ENCODE results near the gene KPNA4. TPM values are rescaled to one million over a fixed set of nuclear protein-coding genes. Genes with fewer than 3 reads are reported as not detected.

KPNA4 gene
- total RNA-seq, 1 experiment from 2014 or later: 127 TPM

- Mint-ChIP-seq H3K4me3 (ENCODE audit: unreplicated experiment) (no peak overlapping the region), H3K27ac (ENCODE audit: low read depth, unreplicated experiment) (no peak overlapping the region), H3K4me1 (ENCODE audit: insufficient read depth, unreplicated experiment) (no peaks in the 10 kb centered on the region), H3K9me3 (ENCODE audit: unreplicated experiment) (no peaks in the 10 kb centered on the region), H3K27me3 (ENCODE audit: insufficient read depth, unreplicated experiment) (no peaks in the 10 kb centered on the region), H3K36me3 (ENCODE audit: insufficient read depth, unreplicated experiment) (no peaks in the 10 kb centered on the region)
- ChIA-PET CTCF (no interaction called here), POLR2A (interaction anchor here (1.3 kb wide), 1 partner anchor 30 kb away, joined by 3 read pairs; the partner anchor contains the start of gene TRIM59)
- DNase-seq (ENCODE audit: unreplicated experiment): no peak
- no TSS peak for BruUV-seq (replicated peaks)
- no peak for TF ChIP-seq CTCF (IDR thresholded peaks at IDR 0.05; ENCODE audit: unreplicated experiment)
- intact Hi-C loops (cut with micrococcal nuclease): no loop called here
These were observed 86.0 kb downstream of the KPNA4 start for GRCh38 chr3:160479376-160479775.

- H3K4me3 Mint-ChIP-seq (ENCODE audit: unreplicated experiment): no peak overlapping the region
- DNase-seq (ENCODE audit: unreplicated experiment): no peak
- H3K9me3 Mint-ChIP-seq (ENCODE audit: unreplicated experiment): no peaks in the 10 kb centered on the region
- H3K27me3 Mint-ChIP-seq (ENCODE audit: insufficient read depth, unreplicated experiment): no peaks in the 10 kb centered on the region
- H3K27ac Mint-ChIP-seq (ENCODE audit: low read depth, unreplicated experiment): no peak overlapping the region
- intact Hi-C loops (cut with micrococcal nuclease): no loop called here
- H3K36me3 Mint-ChIP-seq (ENCODE audit: insufficient read depth, unreplicated experiment): no peaks in the 10 kb centered on the region
- CTCF ChIA-PET: no interaction called here
- POLR2A ChIA-PET: interaction anchor here (0.6 kb wide), 1 partner anchor 72 kb away, joined by 3 read pairs; no protein-coding TSS in a partner anchor
- no TSS peak for BruUV-seq (replicated peaks)
- TF ChIP-seq CTCF (IDR thresholded peaks at IDR 0.05; ENCODE audit: unreplicated experiment): no peak
- no peaks in the 10 kb centered on the region for H3K4me1 Mint-ChIP-seq (ENCODE audit: insufficient read depth, unreplicated experiment)
These were observed 87.0 kb downstream of the KPNA4 start for GRCh38 chr3:160478338-160478737.

DNA sequence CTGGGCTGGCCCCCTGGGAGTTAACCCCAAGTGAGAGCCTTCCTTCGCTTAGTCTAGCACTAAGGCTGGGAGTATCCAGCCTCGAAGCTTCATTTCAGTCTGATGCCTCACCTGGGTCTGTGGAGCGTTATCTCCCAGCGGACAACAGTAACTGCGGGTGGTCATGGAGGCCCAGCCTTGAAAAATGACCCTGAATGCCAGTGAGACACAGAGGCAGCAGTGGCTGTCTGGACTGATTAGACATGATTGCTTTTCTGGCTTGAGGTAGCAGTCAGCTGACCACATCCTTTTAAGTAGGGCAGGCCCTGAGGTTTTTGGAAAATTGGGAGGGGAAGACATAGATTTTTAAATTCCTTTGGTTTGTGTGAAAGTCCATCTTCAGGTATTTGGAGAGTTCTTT, 87.6 kb downstream of the KPNA4 start:
- ChIA-PET CTCF (interaction anchor here (1.7 kb wide), 1 partner anchor 8 kb away, joined by 7 read pairs; no protein-coding TSS in a partner anchor), POLR2A (no interaction called here)
- no peaks in the 10 kb centered on the region for H3K4me1 Mint-ChIP-seq (ENCODE audit: insufficient read depth, unreplicated experiment)
- no peaks in the 10 kb centered on the region for H3K27me3 Mint-ChIP-seq (ENCODE audit: insufficient read depth, unreplicated experiment)
- H3K36me3 Mint-ChIP-seq (ENCODE audit: insufficient read depth, unreplicated experiment): no peaks in the 10 kb centered on the region
- no peak for TF ChIP-seq CTCF (IDR thresholded peaks at IDR 0.05; ENCODE audit: unreplicated experiment)
- no peak for DNase-seq (ENCODE audit: unreplicated experiment)
- BruUV-seq (replicated peaks): no TSS peak
- H3K9me3 Mint-ChIP-seq (ENCODE audit: unreplicated experiment): no peaks in the 10 kb centered on the region
- H3K27ac Mint-ChIP-seq (ENCODE audit: low read depth, unreplicated experiment): no peak overlapping the region
- intact Hi-C loops (cut with micrococcal nuclease): no loop called here
- H3K4me3 Mint-ChIP-seq (ENCODE audit: unreplicated experiment): no peak overlapping the region

DNA sequence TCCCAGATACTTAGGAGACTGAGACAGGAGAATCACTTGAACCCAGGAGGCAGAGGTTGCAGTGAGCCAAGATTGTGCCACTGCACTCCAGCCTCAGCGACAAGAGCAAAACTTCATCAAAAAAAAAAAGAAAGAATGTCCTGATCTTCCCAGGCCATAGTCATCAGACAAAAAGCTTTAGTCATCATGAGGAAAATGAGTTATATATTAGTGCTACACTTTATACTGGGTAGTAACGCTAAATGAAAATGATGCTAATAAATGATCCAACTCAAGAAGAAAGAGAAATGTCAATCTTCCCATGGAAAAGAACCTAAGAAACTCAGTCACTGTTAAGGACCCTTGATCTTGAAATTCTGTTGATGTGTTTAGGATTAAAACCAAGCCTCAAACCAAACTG, 89.5 kb downstream of the KPNA4 start:
- Mint-ChIP-seq H3K4me1 (ENCODE audit: insufficient read depth, unreplicated experiment) (no peaks in the 10 kb centered on the region), H3K27me3 (ENCODE audit: insufficient read depth, unreplicated experiment) (no peaks in the 10 kb centered on the region), H3K9me3 (ENCODE audit: unreplicated experiment) (no peaks in the 10 kb centered on the region), H3K27ac (ENCODE audit: low read depth, unreplicated experiment) (no peak overlapping the region), H3K4me3 (ENCODE audit: unreplicated experiment) (no peak overlapping the region), H3K36me3 (ENCODE audit: insufficient read depth, unreplicated experiment) (no peaks in the 10 kb centered on the region)
- no peak for DNase-seq (ENCODE audit: unreplicated experiment)
- no peak for TF ChIP-seq CTCF (IDR thresholded peaks at IDR 0.05; ENCODE audit: unreplicated experiment)
- BruUV-seq (replicated peaks): no TSS peak
- POLR2A ChIA-PET: interaction anchor here (0.7 kb wide), 1 partner anchor 11 kb away, joined by 3 read pairs; no protein-coding TSS in a partner anchor
- intact Hi-C loops (cut with micrococcal nuclease): no loop called here
- CTCF ChIA-PET: interaction anchor here (0.5 to 1.7 kb wide), 2 partner anchors 10 to 694 kb away, joined by 3 to 7 read pairs; no protein-coding TSS in a partner anchor

All from MCF 10A (cell line).